ENCODE results near the gene CD96. TPM values are rescaled to one million over a fixed set of nuclear protein-coding genes. Genes with fewer than 3 reads are reported as not detected.

CD96 gene
- total RNA-seq, 1 experiment from 2014 or later: not detected

DNA sequence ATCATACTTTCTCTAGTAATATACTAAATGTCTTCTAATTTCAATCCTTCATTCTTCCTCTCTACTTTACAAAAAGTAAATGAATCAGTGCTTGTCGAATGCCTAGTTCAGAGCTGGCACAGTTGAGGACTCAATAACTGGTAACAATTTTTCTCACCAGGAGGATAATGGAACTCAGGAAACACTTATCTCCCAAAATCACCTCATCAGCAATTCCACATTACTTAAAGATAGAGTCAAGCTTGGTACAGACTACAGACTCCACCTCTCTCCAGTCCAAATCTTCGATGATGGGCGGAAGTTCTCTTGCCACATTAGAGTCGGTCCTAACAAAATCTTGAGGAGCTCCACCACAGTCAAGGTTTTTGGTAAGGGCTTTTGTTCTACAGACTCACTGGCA is 36.9 kb downstream of the CD96 start:
- no peaks in the 10 kb centered on the region for H3K9me3 Mint-ChIP-seq (ENCODE audit: low read depth, unreplicated experiment)
- TF ChIP-seq, protein P1, sequence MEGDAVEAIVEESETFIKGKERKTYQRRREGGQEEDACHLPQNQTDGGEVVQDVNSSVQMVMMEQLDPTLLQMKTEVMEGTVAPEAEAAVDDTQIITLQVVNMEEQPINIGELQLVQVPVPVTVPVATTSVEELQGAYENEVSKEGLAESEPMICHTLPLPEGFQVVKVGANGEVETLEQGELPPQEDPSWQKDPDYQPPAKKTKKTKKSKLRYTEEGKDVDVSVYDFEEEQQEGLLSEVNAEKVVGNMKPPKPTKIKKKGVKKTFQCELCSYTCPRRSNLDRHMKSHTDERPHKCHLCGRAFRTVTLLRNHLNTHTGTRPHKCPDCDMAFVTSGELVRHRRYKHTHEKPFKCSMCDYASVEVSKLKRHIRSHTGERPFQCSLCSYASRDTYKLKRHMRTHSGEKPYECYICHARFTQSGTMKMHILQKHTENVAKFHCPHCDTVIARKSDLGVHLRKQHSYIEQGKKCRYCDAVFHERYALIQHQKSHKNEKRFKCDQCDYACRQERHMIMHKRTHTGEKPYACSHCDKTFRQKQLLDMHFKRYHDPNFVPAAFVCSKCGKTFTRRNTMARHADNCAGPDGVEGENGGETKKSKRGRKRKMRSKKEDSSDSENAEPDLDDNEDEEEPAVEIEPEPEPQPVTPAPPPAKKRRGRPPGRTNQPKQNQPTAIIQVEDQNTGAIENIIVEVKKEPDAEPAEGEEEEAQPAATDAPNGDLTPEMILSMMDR (IDR thresholded peaks at IDR 0.05; ENCODE audit: unreplicated experiment): no peak
- H3K36me3 Mint-ChIP-seq (ENCODE audit: insufficient read depth, unreplicated experiment): no peaks in the 10 kb centered on the region
- CTCF ChIA-PET: interaction anchor here (0.5 to 2.5 kb wide), 6 partner anchors 13 to 508 kb away, joined by 3 to 44 read pairs (median 17); no protein-coding TSS in a partner anchor
- no peak overlapping the region for H3K27ac Mint-ChIP-seq (ENCODE audit: unreplicated experiment)
- H3K4me3 Mint-ChIP-seq (ENCODE audit: low read depth, unreplicated experiment): no peak overlapping the region
- no TSS peak for BruUV-seq (replicated peaks)
- no peak for DNase-seq
- peaks cover 33% of the 10 kb centered on the region for H3K4me1 Mint-ChIP-seq (ENCODE audit: low read depth, unreplicated experiment)
- H3K27me3 Mint-ChIP-seq (ENCODE audit: unreplicated experiment): no peaks in the 10 kb centered on the region
- intact Hi-C loops (cut with micrococcal nuclease; ENCODE audit: unreplicated experiment): loop anchor here (5.0 kb wide), 1 partner anchor 88 kb away; no protein-coding TSS in a partner anchor

DNA sequence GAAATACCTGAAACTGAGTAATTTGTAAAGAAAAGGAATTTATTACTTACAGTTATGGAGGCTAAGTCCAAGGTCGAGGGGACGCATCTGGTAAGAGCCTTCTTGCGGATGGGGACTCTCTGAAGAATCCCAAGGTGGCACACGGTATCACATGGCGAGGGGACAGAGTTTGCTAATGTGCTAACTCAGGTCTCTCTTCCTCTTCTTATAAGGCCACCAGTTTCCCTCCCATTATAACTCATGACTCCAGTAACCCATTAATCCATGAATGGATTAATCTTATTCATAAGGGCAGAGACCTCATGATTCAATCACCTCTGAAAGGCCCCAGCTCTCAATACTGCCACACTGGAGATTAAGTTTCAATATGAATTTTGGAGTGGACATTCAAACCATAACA is 37.5 kb downstream of the CD96 start:
- Mint-ChIP-seq H3K27me3 (ENCODE audit: unreplicated experiment) (no peaks in the 10 kb centered on the region), H3K27ac (ENCODE audit: unreplicated experiment) (no peak overlapping the region), H3K4me1 (ENCODE audit: low read depth, unreplicated experiment) (peaks cover 39% of the 10 kb centered on the region), H3K9me3 (ENCODE audit: low read depth, unreplicated experiment) (no peaks in the 10 kb centered on the region), H3K4me3 (ENCODE audit: low read depth, unreplicated experiment) (no peak overlapping the region), H3K36me3 (ENCODE audit: insufficient read depth, unreplicated experiment) (no peaks in the 10 kb centered on the region)
- DNase-seq: no peak
- intact Hi-C loops (cut with micrococcal nuclease; ENCODE audit: unreplicated experiment): loop anchor here (5.0 kb wide), 1 partner anchor 88 kb away; no protein-coding TSS in a partner anchor
- CTCF ChIA-PET: interaction anchor here (0.5 to 2.5 kb wide), 4 partner anchors 12 to 509 kb away, joined by 3 to 18 read pairs (median 10); no protein-coding TSS in a partner anchor
- BruUV-seq (replicated peaks): no TSS peak
- TF ChIP-seq, protein P1 (IDR thresholded peaks at IDR 0.05; ENCODE audit: unreplicated experiment): no peak

DNA sequence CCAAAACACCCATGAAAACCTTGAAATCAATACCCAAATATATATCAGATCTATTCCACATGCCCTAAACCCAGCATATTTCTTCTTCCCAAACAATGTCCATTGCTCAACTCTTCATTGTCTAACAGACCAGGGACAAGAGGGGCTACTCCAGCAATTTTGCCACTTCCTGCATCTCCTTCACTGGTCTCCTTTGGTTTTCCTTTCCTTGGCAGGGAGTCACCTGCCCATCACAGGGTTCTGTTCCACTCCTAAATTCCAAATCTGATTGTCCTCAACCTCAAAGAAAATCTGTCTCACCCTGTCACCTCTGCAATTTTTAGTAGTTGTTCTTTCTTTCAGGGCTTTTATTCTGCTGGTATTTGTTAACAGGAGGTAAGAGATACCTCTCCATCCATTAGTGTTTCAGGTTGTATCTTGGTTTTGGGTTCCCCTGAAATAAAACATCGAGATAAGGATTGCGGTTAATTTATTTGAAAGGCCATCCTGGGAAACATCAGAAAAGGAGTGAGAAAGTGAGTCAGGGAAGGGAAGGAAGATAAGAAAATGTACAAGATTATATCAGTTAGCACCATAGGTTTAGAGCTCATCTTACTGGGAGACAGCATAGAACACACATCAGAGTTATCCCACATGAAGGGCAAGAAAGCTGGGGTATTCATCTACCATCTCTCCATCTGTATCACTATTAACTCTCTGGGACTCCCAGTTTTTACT is 39.6 kb downstream of the CD96 start:
- intact Hi-C loops (cut with micrococcal nuclease; ENCODE audit: unreplicated experiment): loop anchor here (1.0 kb wide), 1 partner anchor 35 kb away; no protein-coding TSS in a partner anchor
- CTCF ChIA-PET: no interaction called here
- BruUV-seq (replicated peaks): no TSS peak
- TF ChIP-seq, protein P1 (IDR thresholded peaks at IDR 0.05; ENCODE audit: unreplicated experiment): no peak
- Mint-ChIP-seq H3K4me3 (ENCODE audit: low read depth, unreplicated experiment) (no peak overlapping the region), H3K27me3 (ENCODE audit: unreplicated experiment) (no peaks in the 10 kb centered on the region), H3K36me3 (ENCODE audit: insufficient read depth, unreplicated experiment) (no peaks in the 10 kb centered on the region), H3K27ac (ENCODE audit: unreplicated experiment) (peak overlapping the region; percentile 52), H3K4me1 (ENCODE audit: low read depth, unreplicated experiment) (peaks cover 59% of the 10 kb centered on the region), H3K9me3 (ENCODE audit: low read depth, unreplicated experiment) (peaks cover 2% of the 10 kb centered on the region)
- no peak for DNase-seq

DNA sequence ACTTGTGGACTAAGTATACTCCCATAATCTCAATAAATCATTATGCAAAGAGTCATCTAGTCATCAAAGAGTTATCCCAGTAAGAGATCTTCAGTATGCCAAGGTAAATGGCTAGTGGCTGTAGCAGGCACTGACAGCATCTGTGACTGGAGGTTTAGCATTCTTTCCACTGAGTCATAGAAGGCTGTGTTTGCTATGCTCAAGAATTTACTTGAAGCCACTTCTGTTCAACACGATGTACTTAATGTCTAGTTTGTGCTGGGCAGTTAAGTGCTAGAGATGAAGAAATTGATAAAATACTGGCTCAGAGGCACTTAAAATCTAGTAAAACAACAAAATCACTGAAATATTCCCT is 40.1 kb downstream of the CD96 start:
- no TSS peak for BruUV-seq (replicated peaks)
- TF ChIP-seq, protein P1 (IDR thresholded peaks at IDR 0.05; ENCODE audit: unreplicated experiment): no peak
- no peak for DNase-seq
- Mint-ChIP-seq H3K4me1 (ENCODE audit: low read depth, unreplicated experiment) (peaks cover 64% of the 10 kb centered on the region), H3K4me3 (ENCODE audit: low read depth, unreplicated experiment) (no peak overlapping the region), H3K27ac (ENCODE audit: unreplicated experiment) (peak overlapping the region; percentile 52), H3K27me3 (ENCODE audit: unreplicated experiment) (no peaks in the 10 kb centered on the region), H3K9me3 (ENCODE audit: low read depth, unreplicated experiment) (peaks cover 2% of the 10 kb centered on the region), H3K36me3 (ENCODE audit: insufficient read depth, unreplicated experiment) (no peaks in the 10 kb centered on the region)
- intact Hi-C loops (cut with micrococcal nuclease; ENCODE audit: unreplicated experiment): no loop called here
- CTCF ChIA-PET: no interaction called here

Data from Calu3 (cell line).